Measurements from ENCODE around the gene NEURL1.
"Not testable (repeated sequence)": the region's sequence is repeated elsewhere in the genome, so short reads cannot be mapped to it uniquely, and the experiment has no call there.

Gene NEURL1

GRCh38 chr10:103463499-103463898, 30.0 kb upstream of the NEURL1 start:
- DNase-seq, result no peak

- no peak for DNase-seq
Observed at GRCh38 chr10:103465411-103466179, 27.9 kb upstream of the NEURL1 start.

GRCh38 chr10:103466734-103467133, 26.8 kb upstream of the NEURL1 start:
- DNase-seq, result no peak

GRCh38 chr10:103467406-103467805, 26.1 kb upstream of the NEURL1 start:
- DNase-seq, result no peak

GRCh38 chr10:103469201-103469600, 24.3 kb upstream of the NEURL1 start:
- no peak for DNase-seq

GRCh38 chr10:103470761-103471653, 22.5 kb upstream of the NEURL1 start:
- DNase-seq, result no peak

GRCh38 chr10:103472005-103472404, 21.5 kb upstream of the NEURL1 start:
- no peak for DNase-seq

- DNase-seq, result peak in 2 of 3 experiments; percentile 65 to 83
Observed at GRCh38 chr10:103473261-103473671, 20.2 kb upstream of the NEURL1 start.

GRCh38 chr10:103474077-103474476, 19.4 kb upstream of the NEURL1 start:
- no peak for DNase-seq

- DNase-seq, result no peak
Observed at GRCh38 chr10:103475437-103475836, 18.1 kb upstream of the NEURL1 start.

- no peak for DNase-seq
Observed at GRCh38 chr10:103476046-103476768, 17.3 kb upstream of the NEURL1 start.

- no peak for DNase-seq
Observed at GRCh38 chr10:103478671-103479070, 14.8 kb upstream of the NEURL1 start.

GRCh38 chr10:103479135-103479534, 14.4 kb upstream of the NEURL1 start, which contains the start of gene CALHM3:
TSS of gene CALHM3 (minus strand) at chr10:103479240. CDS start at chr10:103479032, 208 bp downstream.
- DNase-seq, result no peak

- DNase-seq, result no peak
Observed at GRCh38 chr10:103480521-103480920, 13.0 kb upstream of the NEURL1 start.

- DNase-seq, result peak; percentile 6 to 71 (median 61)
Observed at GRCh38 chr10:103481974-103482531, 11.5 kb upstream of the NEURL1 start.

- not testable (repeated sequence) for DNase-seq
Observed at GRCh38 chr10:103486635-103487409, 6.7 kb upstream of the NEURL1 start.

GRCh38 chr10:103487410-103487708, 6.1 kb upstream of the NEURL1 start:
- no peak for DNase-seq

GRCh38 chr10:103490986-103491314, 2.6 kb upstream of the NEURL1 start:
- DNase-seq, result no peak

GRCh38 chr10:103491729-103492364, 1.7 kb upstream of the NEURL1 start:
- peak in 2 of 3 experiments; percentile 9 to 30 for DNase-seq

GRCh38 chr10:103492655-103493261, 747 bp upstream of the NEURL1 start:
- DNase-seq, result no peak
